K562 (cell line): ENCODE data around the gene TMEM154. TPM values are rescaled to one million over a fixed set of nuclear protein-coding genes. Genes with fewer than 3 reads are reported as not detected.

Experiments
- ATAC-seq: fragments of 200-7000 bp; cut with Tn5 transposase; 3 replicates; pipeline ENCODE4 v1.9.1; 2020; ENCODE audit warnings: moderate library complexity
- BruUV-seq: library from RNA; stranded (reverse); fragments of 400-500 nt; replicated peaks from 2 replicates; lab custom pipeline; 2021; lab: Mats Ljungman, UMichigan
- CTCF ChIA-PET: fragments of 300-600 bp; formaldehyde crosslinking; extraction: SDS; loops from one replicate; lab custom pipeline; 2021; ENCODE audit warnings: low intra/inter-chr PET ratio; lab: Yijun Ruan, JAX
- POLR2A ChIA-PET: fragments of 300-600, 350-650 bp; sonication (Branson Sonifier 250); formaldehyde crosslinking; extraction: SDS; loops from one replicate; lab custom pipeline; 2021; ENCODE audit warnings: antibody characterized with exemption, inconsistent platforms; lab: Yijun Ruan, JAX
- DNase-seq, 4 experiments: peaks; one replicate each; pipeline versions ENCODE4 v3.0.0 to v3.0.0-alpha.2; 2011 to 2018; ENCODE audit warnings: low spot score in 3 of 4, mixed read lengths in 3 of 4; ENCODE audit errors: extremely low read depth in 1 of 4
- FAIRE-seq: peaks from 2 replicates; lab custom pipeline; 2011; peaks lifted over from hg19 to GRCh38; lab: Jason Lieb, UNC
- H2AFZ ChIP-seq: 2 replicates; pipeline ENCODE4 v1.6.0; 2011; ENCODE audit warnings: low read depth, low read length, control low read depth, inconsistent platforms
- H3K27ac ChIP-seq: fragments of 200-600 bp; 3 replicates; pipeline ENCODE4 v1.8.0; 2011; ENCODE audit warnings: low read depth, mild to moderate bottlenecking, control low read depth, inconsistent platforms, low read length, moderate library complexity, mixed read lengths; ENCODE audit errors: extremely low read depth
- H3K27me3 ChIP-seq, 2 experiments: fragments of 300-600 bp in 1 of 2; 2 replicates in 1 of 2; 3 replicates in 1 of 2; pipeline versions ENCODE4 v1.6.0 to v1.8.0; 2011; ENCODE audit warnings: inconsistent platforms in 2 of 2, low read length in 2 of 2, mild to moderate bottlenecking in 1 of 2, mixed read lengths in 1 of 2, moderate library complexity in 1 of 2; ENCODE audit not compliant: control insufficient read depth in 2 of 2, insufficient read depth in 2 of 2
- H3K36me3 ChIP-seq: fragments of 300-600 bp; 3 replicates; pipeline ENCODE4 v1.8.0; 2011; ENCODE audit warnings: mild to moderate bottlenecking, low read length, inconsistent platforms; ENCODE audit not compliant: control insufficient read depth, insufficient read depth
- H3K4me1 ChIP-seq, 2 experiments: fragments of 200-600 bp in 1 of 2; replicated peaks in 1 of 2; 2 replicates in 1 of 2; 3 replicates in 1 of 2; pipeline versions ENCODE4 v1.5.1 to v1.8.0; 2011; ENCODE audit warnings: inconsistent platforms in 2 of 2, low read length in 2 of 2, mild to moderate bottlenecking in 1 of 2, mixed read lengths in 1 of 2, moderate library complexity in 1 of 2; ENCODE audit not compliant: control insufficient read depth in 2 of 2, insufficient read depth in 2 of 2
- H3K4me2 ChIP-seq: 2 replicates; pipeline ENCODE4 v1.6.1; 2011; ENCODE audit warnings: low read length, control low read depth, inconsistent platforms, mixed read lengths; ENCODE audit not compliant: insufficient read depth
- H3K4me3 ChIP-seq: fragments of 200-600 bp; sonication (generic), shearing (Covaris generic); 2 replicates; pipeline ENCODE4 v1.5.1; 2016; ENCODE audit warnings: control low read depth, inconsistent platforms
- H3K79me2 ChIP-seq: fragments of 200-600 bp; 3 replicates; pipeline ENCODE4 v1.8.0; 2011; ENCODE audit warnings: low read length, inconsistent platforms; ENCODE audit not compliant: control insufficient read depth, insufficient read depth
- H3K9ac ChIP-seq, 2 experiments: 2 replicates each; pipeline versions ENCODE4 v1.6.0 to v1.6.1; 2011; ENCODE audit warnings: low read depth in 2 of 2, low read length in 2 of 2, control low read depth in 1 of 2, inconsistent platforms in 1 of 2, mild to moderate bottlenecking in 1 of 2, mixed read lengths in 1 of 2; ENCODE audit not compliant: insufficient read depth in 1 of 2
- H3K9me1 ChIP-seq: one replicate; pipeline ENCODE4 v1.6.0; 2011; ENCODE audit warnings: inconsistent platforms, mild to moderate bottlenecking, low read length, moderate library complexity; ENCODE audit not compliant: control insufficient read depth, insufficient read depth
- H3K9me3 ChIP-seq: replicated peaks from 2 replicates; pipeline ENCODE4 v1.5.1; 2011; ENCODE audit warnings: low read depth, low read length, inconsistent platforms; ENCODE audit not compliant: control insufficient read depth, insufficient read depth
- H4K20me1 ChIP-seq: replicated peaks from 2 replicates; pipeline ENCODE4 v1.6.1; 2011; ENCODE audit warnings: low read length, inconsistent platforms, mixed read lengths; ENCODE audit not compliant: control insufficient read depth, insufficient read depth
- DDX20 ChIP-seq: fragments of 450-650 bp; IDR thresholded peaks from 2 replicates; pipeline ENCODE4 v1.6.1; 2016; ENCODE audit warnings: missing genetic modification characterization, low read depth, mild to moderate bottlenecking, missing compliant biosample characterization, moderate library complexity
- EGR1 ChIP-seq: fragments of 450-650 bp; conservative IDR thresholded peaks from 2 replicates; pipeline ENCODE4 v1.6.1; 2017; ENCODE audit warnings: mild to moderate bottlenecking
- HDGF ChIP-seq: fragments of 450-650 bp; IDR thresholded peaks from 2 replicates; pipeline ENCODE4 v1.6.1; 2016
- NCOR1 ChIP-seq: fragments of 450-650 bp; IDR thresholded peaks from 2 replicates; pipeline ENCODE4 v1.6.1; 2016; ENCODE audit warnings: mild to moderate bottlenecking, moderate library complexity
- PCBP2 ChIP-seq: fragments of 200-400 bp; formaldehyde crosslinking; IDR thresholded peaks from 2 replicates; pipeline ENCODE4 v1.6.1; 2018; ENCODE audit warnings: low read length, low read depth, mild to moderate bottlenecking, moderate library complexity; ENCODE audit not compliant: poor library complexity, severe bottlenecking
- PTBP1 ChIP-seq: fragments of 200-400 bp; formaldehyde crosslinking; IDR thresholded peaks from 2 replicates; pipeline ENCODE4 v1.6.1; 2017; ENCODE audit warnings: low read depth, low read length
- SRF ChIP-seq, 2 experiments: fragments of 250-450, 450-650 bp in 1 of 2; sonication (Bioruptor Pico) in 1 of 2; sonication (generic) in 1 of 2; formaldehyde crosslinking; IDR thresholded peaks; 2 replicates each; pipeline versions ENCODE4 v1.5.0 to v1.5.1; 2020 to 2022; ENCODE audit warnings: mild to moderate bottlenecking in 1 of 2, missing genetic modification reagents in 1 of 2
- TCF7 ChIP-seq: sonication (generic); IDR thresholded peaks from 2 replicates; pipeline ENCODE4 v1.6.1; 2016; ENCODE audit warnings: antibody characterized with exemption, borderline replicate concordance
- ZNF239 ChIP-seq: fragments of 250-450 bp; sonication (Bioruptor Pico); IDR thresholded peaks from 2 replicates; pipeline ENCODE4 v1.4.0; 2020; ENCODE audit warnings: mild to moderate bottlenecking
- ZNF830 ChIP-seq: fragments of 250-450 bp; sonication (Bioruptor Pico); IDR thresholded peaks from 2 replicates; pipeline ENCODE4 v1.5.0; 2021; ENCODE audit warnings: mild to moderate bottlenecking
- WGBS: fragments of 100-300 bp; shearing (Covaris generic); methylation state at CpG from one replicate; pipeline ENCODE4 v1.1.6; 2016; ENCODE audit warnings: low coverage, mixed read lengths; ENCODE audit not compliant: insufficient coverage; ENCODE audit errors: missing lambda C conversion rate; 5-methylcytosine and 5-hydroxymethylcytosine counted together
- in situ Hi-C: fragments of 300-500 bp; cut with MboI; formaldehyde crosslinking; loops from 4 replicates; pipeline ENCODE4 v1.15.0; 2018; ENCODE audit warnings: inconsistent platforms, mixed read lengths
- intact Hi-C: fragments of 100-400 bp; cut with micrococcal nuclease; formaldehyde crosslinking; loops from 2 replicates; pipeline ENCODE4 v1.14.2; 2022
- polyA plus RNA-seq, 8 experiments: library from polyadenylated mRNA; depleted of rRNA in 4 of 8; stranded (reverse) in 5 of 8; unstranded in 3 of 8; fragments of >200 nt; fragmentation: Nextera tagmentation in 2 of 8; fragmentation: Illumina TruSeq in 1 of 8; extraction: Ambion mirVana in 2 of 8; extraction: Trizol in 1 of 8; gene quantifications; 2 replicates each; pipeline versions ENCODE4 v1.2.1 to v1.2.3, GENCODE V29; 2011 to 2014; ENCODE audit warnings: inconsistent platforms in 1 of 8, missing spikeins in 1 of 8
- total RNA-seq, 7 experiments: library from RNA; depleted of rRNA in 6 of 7; stranded (reverse); fragments of >200 nt in 6 of 7; fragmentation: Illumina TruSeq in 2 of 7; extraction: Trizol in 2 of 7; gene quantifications; 2 replicates each; pipeline versions ENCODE4 v1.2.1 to v1.2.3, GENCODE V29; 2011 to 2021; ENCODE audit warnings: low replicate concordance in 1 of 7
- TF ChIP-seq, protein P1 (sequence below): fragments of 450-650 bp; IDR thresholded peaks from 2 replicates; pipeline ENCODE4 v1.6.1; 2018; ENCODE audit not compliant: partially characterized antibody

Gene TMEM154
- total and polyA plus RNA-seq, 9 of the 15 experiments (the other 6 are each of a cell fraction or from before 2014, with no cell fraction given) = 0.13 to 1.8 (median 0.58) TPM

DNA sequence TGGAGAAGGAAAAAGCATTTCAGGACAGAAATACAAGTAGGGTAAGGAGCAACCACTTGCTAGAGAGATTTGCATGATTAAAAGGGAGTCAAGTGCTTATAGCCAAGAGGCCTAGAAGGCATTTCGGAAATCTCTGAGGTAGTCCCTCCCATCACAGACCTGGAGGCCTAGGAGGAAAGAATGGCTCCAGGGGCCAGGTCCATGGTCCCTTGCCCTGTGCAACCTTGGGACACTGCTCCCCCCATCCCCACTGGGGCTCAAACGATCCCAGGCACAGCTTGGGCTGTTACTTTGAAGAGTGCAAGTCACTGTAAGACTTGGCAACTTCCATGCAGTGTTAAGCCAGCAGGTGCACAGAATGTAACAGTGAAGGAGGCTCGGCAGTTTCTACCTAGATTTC lies 92.7 kb downstream of the TMEM154 start:
- no peaks in the 10 kb centered on the region for H3K79me2 ChIP-seq
- no peak overlapping the region for H3K27ac ChIP-seq
- no TSS peak for BruUV-seq
- H3K9me1 ChIP-seq = no peaks in the 10 kb centered on the region
- peaks cover 3 to 5% of the 10 kb centered on the region in 2 experiments; a peak in 2 of 5 replicates for H3K27me3 ChIP-seq
- H2AFZ ChIP-seq = no peak overlapping the region
- H3K4me2 ChIP-seq = no peak overlapping the region
- no peaks in the 10 kb centered on the region for H3K36me3 ChIP-seq
- no peaks in the 10 kb centered on the region for H4K20me1 ChIP-seq
- H3K9me3 ChIP-seq = no peaks in the 10 kb centered on the region
- H3K9ac ChIP-seq = no peak overlapping the region
- CTCF ChIA-PET = no interaction called here
- no peak for FAIRE-seq
- TF ChIP-seq SRF (CRISPR knock-in tag; IDR thresholded peaks at IDR 0.05) = no peak
- no peak for TF ChIP-seq PTBP1
- no peak for TF ChIP-seq HDGF
- no peak for TF ChIP-seq ZNF830 (CRISPR knock-in tag)
- no peak for TF ChIP-seq DDX20 (tag)
- no peak for TF ChIP-seq PCBP2
- TF ChIP-seq TCF7 = no peak
- TF ChIP-seq, protein P1, sequence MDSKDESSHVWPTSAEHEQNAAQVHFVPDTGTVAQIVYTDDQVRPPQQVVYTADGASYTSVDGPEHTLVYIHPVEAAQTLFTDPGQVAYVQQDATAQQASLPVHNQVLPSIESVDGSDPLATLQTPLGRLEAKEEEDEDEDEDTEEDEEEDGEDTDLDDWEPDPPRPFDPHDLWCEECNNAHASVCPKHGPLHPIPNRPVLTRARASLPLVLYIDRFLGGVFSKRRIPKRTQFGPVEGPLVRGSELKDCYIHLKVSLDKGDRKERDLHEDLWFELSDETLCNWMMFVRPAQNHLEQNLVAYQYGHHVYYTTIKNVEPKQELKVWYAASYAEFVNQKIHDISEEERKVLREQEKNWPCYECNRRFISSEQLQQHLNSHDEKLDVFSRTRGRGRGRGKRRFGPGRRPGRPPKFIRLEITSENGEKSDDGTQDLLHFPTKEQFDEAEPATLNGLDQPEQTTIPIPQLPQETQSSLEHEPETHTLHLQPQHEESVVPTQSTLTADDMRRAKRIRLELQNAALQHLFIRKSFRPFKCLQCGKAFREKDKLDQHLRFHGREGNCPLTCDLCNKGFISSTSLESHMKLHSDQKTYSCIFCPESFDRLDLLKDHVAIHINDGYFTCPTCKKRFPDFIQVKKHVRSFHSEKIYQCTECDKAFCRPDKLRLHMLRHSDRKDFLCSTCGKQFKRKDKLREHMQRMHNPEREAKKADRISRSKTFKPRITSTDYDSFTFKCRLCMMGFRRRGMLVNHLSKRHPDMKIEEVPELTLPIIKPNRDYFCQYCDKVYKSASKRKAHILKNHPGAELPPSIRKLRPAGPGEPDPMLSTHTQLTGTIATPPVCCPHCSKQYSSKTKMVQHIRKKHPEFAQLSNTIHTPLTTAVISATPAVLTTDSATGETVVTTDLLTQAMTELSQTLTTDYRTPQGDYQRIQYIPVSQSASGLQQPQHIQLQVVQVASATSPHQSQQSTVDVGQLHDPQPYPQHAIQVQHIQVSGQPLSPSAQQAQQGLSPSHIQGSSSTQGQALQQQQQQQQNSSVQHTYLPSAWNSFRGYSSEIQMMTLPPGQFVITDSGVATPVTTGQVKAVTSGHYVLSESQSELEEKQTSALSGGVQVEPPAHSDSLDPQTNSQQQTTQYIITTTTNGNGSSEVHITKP = no peak
- TF ChIP-seq ZNF239 (CRISPR knock-in tag) = no peak
- no peak for TF ChIP-seq EGR1
- TF ChIP-seq NCOR1 = no peak
- TF ChIP-seq, all 486 proteins: peak for 0
- ATAC-seq (no peak), DNase-seq (no peak)
- Histone ChIP-seq H3K4me1 (peaks cover 0 to 3% of the 10 kb centered on the region in 2 experiments; a peak in 2 of 5 replicates), H3K4me3 (no peak overlapping the region)
- intact Hi-C loops (no loop called here), in situ Hi-C loops (no loop called here)
- WGBS = 11% methylated on average over 3 of the region's 3 CpGs
- POLR2A ChIA-PET = no interaction called here
